K562 (cell line): Measurements from ENCODE around the gene KRTAP4-3. TPM values are rescaled to one million over a fixed set of nuclear protein-coding genes. Genes with fewer than 3 reads are reported as not detected.
"Not testable (repeated sequence)": the region's sequence is repeated elsewhere in the genome, so short reads cannot be mapped to it uniquely, and the experiment has no call there.

Experiments
- ATAC-seq: fragments of 200-7000 bp; cut with Tn5 transposase; 3 replicates; pipeline ENCODE4 v1.9.1; 2020; ENCODE audit warnings: moderate library complexity
- BruUV-seq: library from RNA; stranded (reverse); fragments of 400-500 nt; replicated peaks from 2 replicates; lab custom pipeline; 2021; lab: Mats Ljungman, UMichigan
- CTCF ChIA-PET: fragments of 300-600 bp; formaldehyde crosslinking; extraction: SDS; loops from one replicate; lab custom pipeline; 2021; ENCODE audit warnings: low intra/inter-chr PET ratio; lab: Yijun Ruan, JAX
- POLR2A ChIA-PET: fragments of 300-600, 350-650 bp; sonication (Branson Sonifier 250); formaldehyde crosslinking; extraction: SDS; loops from one replicate; lab custom pipeline; 2021; ENCODE audit warnings: antibody characterized with exemption, inconsistent platforms; lab: Yijun Ruan, JAX
- DNase-seq, 4 experiments: peaks; one replicate each; pipeline versions ENCODE4 v3.0.0 to v3.0.0-alpha.2; 2011 to 2018; ENCODE audit warnings: low spot score in 3 of 4, mixed read lengths in 3 of 4; ENCODE audit errors: extremely low read depth in 1 of 4
- FAIRE-seq: peaks from 2 replicates; lab custom pipeline; 2011; peaks lifted over from hg19 to GRCh38; lab: Jason Lieb, UNC
- H2AFZ ChIP-seq: 2 replicates; pipeline ENCODE4 v1.6.0; 2011; ENCODE audit warnings: low read depth, low read length, control low read depth, inconsistent platforms
- H3K27ac ChIP-seq: fragments of 200-600 bp; 3 replicates; pipeline ENCODE4 v1.8.0; 2011; ENCODE audit warnings: low read depth, mild to moderate bottlenecking, control low read depth, inconsistent platforms, low read length, moderate library complexity, mixed read lengths; ENCODE audit errors: extremely low read depth
- H3K27me3 ChIP-seq, 2 experiments: fragments of 300-600 bp in 1 of 2; 2 replicates in 1 of 2; 3 replicates in 1 of 2; pipeline versions ENCODE4 v1.6.0 to v1.8.0; 2011; ENCODE audit warnings: inconsistent platforms in 2 of 2, low read length in 2 of 2, mild to moderate bottlenecking in 1 of 2, mixed read lengths in 1 of 2, moderate library complexity in 1 of 2; ENCODE audit not compliant: control insufficient read depth in 2 of 2, insufficient read depth in 2 of 2
- H3K36me3 ChIP-seq: fragments of 300-600 bp; 3 replicates; pipeline ENCODE4 v1.8.0; 2011; ENCODE audit warnings: mild to moderate bottlenecking, low read length, inconsistent platforms; ENCODE audit not compliant: control insufficient read depth, insufficient read depth
- H3K4me1 ChIP-seq, 2 experiments: fragments of 200-600 bp in 1 of 2; replicated peaks in 1 of 2; 2 replicates in 1 of 2; 3 replicates in 1 of 2; pipeline versions ENCODE4 v1.5.1 to v1.8.0; 2011; ENCODE audit warnings: inconsistent platforms in 2 of 2, low read length in 2 of 2, mild to moderate bottlenecking in 1 of 2, mixed read lengths in 1 of 2, moderate library complexity in 1 of 2; ENCODE audit not compliant: control insufficient read depth in 2 of 2, insufficient read depth in 2 of 2
- H3K4me2 ChIP-seq: 2 replicates; pipeline ENCODE4 v1.6.1; 2011; ENCODE audit warnings: low read length, control low read depth, inconsistent platforms, mixed read lengths; ENCODE audit not compliant: insufficient read depth
- H3K4me3 ChIP-seq: fragments of 200-600 bp; sonication (generic), shearing (Covaris generic); 2 replicates; pipeline ENCODE4 v1.5.1; 2016; ENCODE audit warnings: control low read depth, inconsistent platforms
- H3K79me2 ChIP-seq: fragments of 200-600 bp; 3 replicates; pipeline ENCODE4 v1.8.0; 2011; ENCODE audit warnings: low read length, inconsistent platforms; ENCODE audit not compliant: control insufficient read depth, insufficient read depth
- H3K9ac ChIP-seq, 2 experiments: 2 replicates each; pipeline versions ENCODE4 v1.6.0 to v1.6.1; 2011; ENCODE audit warnings: low read depth in 2 of 2, low read length in 2 of 2, control low read depth in 1 of 2, inconsistent platforms in 1 of 2, mild to moderate bottlenecking in 1 of 2, mixed read lengths in 1 of 2; ENCODE audit not compliant: insufficient read depth in 1 of 2
- H3K9me1 ChIP-seq: one replicate; pipeline ENCODE4 v1.6.0; 2011; ENCODE audit warnings: inconsistent platforms, mild to moderate bottlenecking, low read length, moderate library complexity; ENCODE audit not compliant: control insufficient read depth, insufficient read depth
- H3K9me3 ChIP-seq: replicated peaks from 2 replicates; pipeline ENCODE4 v1.5.1; 2011; ENCODE audit warnings: low read depth, low read length, inconsistent platforms; ENCODE audit not compliant: control insufficient read depth, insufficient read depth
- H4K20me1 ChIP-seq: replicated peaks from 2 replicates; pipeline ENCODE4 v1.6.1; 2011; ENCODE audit warnings: low read length, inconsistent platforms, mixed read lengths; ENCODE audit not compliant: control insufficient read depth, insufficient read depth
- KDM2B ChIP-seq: fragments of 250-450 bp; sonication (Bioruptor Pico); IDR thresholded peaks from 2 replicates; pipeline ENCODE4 v1.8.0; 2021; ENCODE audit warnings: mild to moderate bottlenecking, moderate library complexity
- POLR2AphosphoS2 ChIP-seq: IDR thresholded peaks from 2 replicates; pipeline ENCODE4 v1.6.1; 2012; ENCODE audit warnings: low read length, improper control_type of control experiment
- RAD51 ChIP-seq: fragments of 450-650 bp; IDR thresholded peaks from 2 replicates; pipeline ENCODE4 v1.7.1; 2016; ENCODE audit warnings: low read depth, mild to moderate bottlenecking, borderline replicate concordance
- SIN3A ChIP-seq, 2 experiments: fragments of 150-350 bp in 1 of 2; IDR thresholded peaks; 2 replicates each; pipeline ENCODE4 v1.6.1; 2011 to 2016; ENCODE audit warnings: borderline replicate concordance in 2 of 2, low read depth in 2 of 2, low read length in 2 of 2, mild to moderate bottlenecking in 2 of 2, moderate library complexity in 2 of 2; ENCODE audit not compliant: control insufficient read depth in 1 of 2
- SRSF3 ChIP-seq: fragments of 200-400 bp; formaldehyde crosslinking; IDR thresholded peaks from 2 replicates; pipeline ENCODE4 v1.6.1; 2016; ENCODE audit warnings: mild to moderate bottlenecking, low read length, moderate library complexity; ENCODE audit not compliant: insufficient read depth
- ZFP36 ChIP-seq: fragments of 150-350 bp; IDR thresholded peaks from 2 replicates; pipeline ENCODE4 v1.6.1; 2018; ENCODE audit warnings: low read length, low read depth; ENCODE audit not compliant: partially characterized antibody
- ZNF232 ChIP-seq: sonication (generic); formaldehyde crosslinking; IDR thresholded peaks from 2 replicates; pipeline ENCODE4 v1.8.0; 2022; ENCODE audit warnings: mild to moderate bottlenecking, missing genetic modification reagents
- WGBS: fragments of 100-300 bp; shearing (Covaris generic); methylation state at CpG from one replicate; pipeline ENCODE4 v1.1.6; 2016; ENCODE audit warnings: low coverage, mixed read lengths; ENCODE audit not compliant: insufficient coverage; ENCODE audit errors: missing lambda C conversion rate; 5-methylcytosine and 5-hydroxymethylcytosine counted together
- in situ Hi-C: fragments of 300-500 bp; cut with MboI; formaldehyde crosslinking; loops from 4 replicates; pipeline ENCODE4 v1.15.0; 2018; ENCODE audit warnings: inconsistent platforms, mixed read lengths
- intact Hi-C: fragments of 100-400 bp; cut with micrococcal nuclease; formaldehyde crosslinking; loops from 2 replicates; pipeline ENCODE4 v1.14.2; 2022
- polyA plus RNA-seq, 8 experiments: library from polyadenylated mRNA; depleted of rRNA in 4 of 8; stranded (reverse) in 5 of 8; unstranded in 3 of 8; fragments of >200 nt; fragmentation: Nextera tagmentation in 2 of 8; fragmentation: Illumina TruSeq in 1 of 8; extraction: Ambion mirVana in 2 of 8; extraction: Trizol in 1 of 8; gene quantifications; 2 replicates each; pipeline versions ENCODE4 v1.2.1 to v1.2.3, GENCODE V29; 2011 to 2014; ENCODE audit warnings: inconsistent platforms in 1 of 8, missing spikeins in 1 of 8
- total RNA-seq, 7 experiments: library from RNA; depleted of rRNA in 6 of 7; stranded (reverse); fragments of >200 nt in 6 of 7; fragmentation: Illumina TruSeq in 2 of 7; extraction: Trizol in 2 of 7; gene quantifications; 2 replicates each; pipeline versions ENCODE4 v1.2.1 to v1.2.3, GENCODE V29; 2011 to 2021; ENCODE audit warnings: low replicate concordance in 1 of 7

The KRTAP4-3 gene
- total and polyA plus RNA-seq, 9 of the 15 experiments (the other 6 are each of a cell fraction or from before 2014, with no cell fraction given) = not detected

DNA sequence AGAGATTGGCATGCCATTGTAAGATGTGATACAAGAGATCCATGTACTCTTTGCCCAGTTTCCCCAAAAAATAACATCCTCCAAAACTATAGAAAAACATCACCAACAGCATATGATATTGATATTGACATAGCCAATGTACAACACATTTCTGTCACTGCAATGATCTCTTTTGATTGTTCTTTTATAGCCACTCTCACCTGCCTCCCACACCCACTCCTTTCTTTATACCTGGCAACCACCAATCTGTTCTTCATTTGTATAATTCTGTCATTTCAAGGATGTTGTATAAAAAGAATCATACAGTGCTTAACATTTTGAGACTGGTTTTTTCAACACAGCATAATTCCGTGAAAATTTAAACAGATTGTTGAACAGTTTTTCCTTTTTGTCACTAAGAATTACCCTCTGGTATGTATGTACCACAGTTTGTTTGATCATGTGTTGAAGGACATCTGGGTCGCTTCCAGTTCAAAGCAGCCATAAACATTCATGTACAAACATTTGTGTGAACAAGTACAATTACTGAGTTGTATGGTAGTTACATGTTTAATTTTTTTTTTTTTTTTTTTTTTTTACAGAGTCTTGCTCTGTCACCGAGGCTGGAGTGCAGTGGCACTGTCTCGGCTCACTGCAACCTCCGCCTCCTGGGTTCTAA is 31.5 kb upstream of the KRTAP4-3 start (continued):
- TF ChIP-seq SIN3A (IDR thresholded peaks at IDR 0.05; ENCODE audit: borderline replicate concordance in 2 of 2, control insufficient read depth in 1 of 2, low read depth in 2 of 2, low read length in 2 of 2) (no peak), ZFP36 (no peak)

DNA sequence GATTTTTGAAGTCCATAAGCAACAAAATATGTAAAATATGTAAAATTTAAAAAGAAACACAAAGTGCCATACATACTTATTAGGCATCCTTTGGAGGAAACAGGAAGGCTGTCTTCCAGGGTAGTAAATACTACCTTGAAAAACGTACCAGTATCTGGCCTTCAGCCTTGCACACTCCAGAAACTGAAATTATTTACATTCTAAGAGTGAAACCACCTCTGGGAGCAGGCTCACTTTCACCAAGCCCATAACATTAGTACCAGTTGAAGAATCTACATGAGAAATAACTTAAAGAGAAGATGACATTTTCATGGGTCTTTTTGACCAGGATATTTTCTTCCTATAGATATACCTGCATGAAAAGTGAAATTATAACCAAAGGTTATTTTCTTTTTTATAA is 28.0 kb upstream of the KRTAP4-3 start:
- Histone ChIP-seq H3K4me2 (no peak overlapping the region), H3K9ac (no peak overlapping the region), H3K4me3 (no peak overlapping the region), H3K4me1 (no peaks in the 10 kb centered on the region), H3K79me2 (no peaks in the 10 kb centered on the region), H3K9me1 (no peaks in the 10 kb centered on the region), H3K27ac (no peak overlapping the region), H3K9me3 (no peaks in the 10 kb centered on the region), H3K36me3 (no peaks in the 10 kb centered on the region), H3K27me3 (no peaks in the 10 kb centered on the region), H4K20me1 (no peaks in the 10 kb centered on the region), H2AFZ (no peak overlapping the region)
- no TSS peak for BruUV-seq
- DNase-seq (no peak), FAIRE-seq (no peak), ATAC-seq (no peak)
- in situ Hi-C loops = no loop called here
- 0% methylated on average over 1 of the region's 1 CpG for WGBS
- no peak for TF ChIP-seq ZNF232
- ChIA-PET CTCF (no interaction called here), POLR2A (no interaction called here)
- intact Hi-C loops = no loop called here

DNA sequence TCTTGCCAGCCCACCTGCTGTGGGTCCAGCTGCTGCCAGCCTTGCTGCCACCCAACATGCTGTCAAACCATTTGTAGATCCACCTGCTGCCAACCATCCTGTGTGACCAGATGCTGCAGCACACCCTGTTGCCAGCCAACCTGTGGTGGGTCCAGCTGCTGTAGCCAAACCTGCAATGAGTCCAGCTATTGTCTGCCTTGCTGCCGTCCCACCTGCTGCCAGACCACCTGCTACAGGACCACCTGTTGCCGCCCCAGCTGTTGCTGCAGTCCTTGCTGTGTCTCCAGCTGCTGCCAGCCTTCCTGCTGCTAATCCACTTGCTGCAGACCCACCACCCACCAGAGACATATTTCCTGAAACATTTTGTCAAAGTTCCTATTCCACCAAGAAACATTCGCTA is 22.3 kb upstream of the KRTAP4-3 start:
- no peak for FAIRE-seq
- CTCF ChIA-PET = no interaction called here
- WGBS = 3% methylated on average over 3 of the region's 3 CpGs

DNA sequence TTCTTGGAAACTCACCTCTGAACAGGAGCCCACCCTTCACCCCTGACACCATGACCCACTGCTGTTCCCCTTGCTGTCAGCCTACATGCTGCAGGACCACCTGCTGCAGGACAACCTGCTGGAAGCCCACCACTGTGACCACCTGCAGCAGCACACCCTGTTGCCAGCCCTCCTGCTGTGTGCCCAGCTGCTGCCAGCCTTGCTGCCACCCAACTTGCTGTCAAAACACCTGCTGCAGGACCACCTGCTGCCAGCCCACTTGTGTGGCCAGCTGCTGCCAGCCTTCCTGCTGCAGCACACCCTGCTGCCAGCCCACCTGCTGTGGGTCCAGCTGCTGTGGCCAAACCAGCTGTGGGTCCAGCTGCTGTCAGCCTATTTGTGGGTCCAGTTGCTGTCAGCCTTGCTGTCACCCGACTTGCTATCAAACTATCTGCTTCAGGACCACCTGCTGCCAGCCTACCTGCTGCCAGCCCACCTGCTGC is 21.9 kb upstream of the KRTAP4-3 start, which contains the start of gene KRTAP9-1:
KRTAP9-1 (plus strand) TSS at position 51 of the 482 bp plus-strand sequence; CDS start at position 51, 0 bp downstream.
- FAIRE-seq, ATAC-seq, DNase-seq, H3K36me3 ChIP-seq, CTCF ChIA-PET, H3K9ac ChIP-seq, H3K9me1 ChIP-seq, H2AFZ ChIP-seq, intact Hi-C loops, H3K4me2 ChIP-seq, H3K27me3 ChIP-seq, in situ Hi-C loops, H3K79me2 ChIP-seq, H3K27ac ChIP-seq, H3K4me3 ChIP-seq, H3K9me3 ChIP-seq, BruUV-seq, H3K4me1 ChIP-seq, H4K20me1 ChIP-seq: not testable (repeated sequence)
- POLR2A ChIA-PET = interaction anchor here (0.6 kb wide), 1 partner anchor 18 kb away, joined by 4 read pairs; no protein-coding TSS in a partner anchor
- WGBS = 0% methylated on average over 1 of the region's 1 CpG

More for the DNA sequence above, 22.3 kb upstream of the KRTAP4-3 start:
- no TSS peak for BruUV-seq
- Histone ChIP-seq H3K27me3 (peaks cover 0 to 5% of the 10 kb centered on the region in 2 experiments; a peak in 3 of 5 replicates), H3K4me3 (no peak overlapping the region), H3K9ac (no peak overlapping the region), H3K27ac (no peak overlapping the region), H3K36me3 (no peaks in the 10 kb centered on the region), H3K4me1 (no peaks in the 10 kb centered on the region), H3K9me1 (no peaks in the 10 kb centered on the region), H2AFZ (no peak overlapping the region)
- in situ Hi-C loops (no loop called here), intact Hi-C loops (no loop called here)
- ATAC-seq (no peak), DNase-seq (no peak)
- TF ChIP-seq RAD51 (no peak), SRSF3 (no peak), POLR2AphosphoS2 (no peak), KDM2B (CRISPR knock-in tag) (no peak)
- TF ChIP-seq, all 486 proteins: peak for 0
- Histone ChIP-seq H3K79me2 (no peaks in the 10 kb centered on the region), H3K4me2 (no peak overlapping the region), H4K20me1 (no peaks in the 10 kb centered on the region), H3K9me3 (no peaks in the 10 kb centered on the region)
- POLR2A ChIA-PET = no interaction called here
